HCT116 (cell line): Measurements from ENCODE around the gene GRAMD4. TPM values are rescaled to one million over a fixed set of nuclear protein-coding genes. Genes with fewer than 3 reads are reported as not detected.

Experiments used
- ATAC-seq: fragments of 200-7000 bp; cut with Tn5 transposase; 2 replicates; pipeline ENCODE4 v1.9.1; 2020; ENCODE audit warnings: mild to moderate bottlenecking, moderate library complexity
- BruUV-seq: library from RNA; stranded (reverse); fragments of 400-500 nt; replicated peaks from 2 replicates; lab custom pipeline; 2021; lab: Mats Ljungman, UMichigan
- CTCF ChIA-PET: fragments of 300-600 bp; sonication (Branson Sonifier 250); formaldehyde crosslinking; loops from one replicate; lab custom pipeline; 2021; ENCODE audit warnings: antibody characterized with exemption; lab: Charles Lee
- POLR2A ChIA-PET: fragments of 300-600, 350-600 bp; sonication (Branson Sonifier 250); formaldehyde crosslinking; loops from one replicate; lab custom pipeline; 2021; ENCODE audit warnings: antibody characterized with exemption; lab: Charles Lee
- RAD21 ChIA-PET, 2 experiments: fragments of 300-600 bp; sonication (Branson Sonifier 250); formaldehyde crosslinking; loops; one replicate each; lab custom pipeline; 2023; ENCODE audit warnings: low total read pairs in 2 of 2; ENCODE audit not compliant: uncharacterized antibody in 2 of 2, unreplicated experiment in 2 of 2, low non-redundant PET in 1 of 2; lab: Charles Lee
- DNase-seq: peaks from one replicate; pipeline ENCODE4 v3.0.0-alpha.2; 2010; ENCODE audit warnings: low read depth, low spot score
- H2AFZ ChIP-seq: fragments of 200-600 bp; shearing (Covaris generic), sonication (generic); 2 replicates; pipeline ENCODE4 v1.6.1; 2017; ENCODE audit warnings: low read depth, mixed run types, mixed read lengths, antibody characterized with exemption, low read length; ENCODE audit not compliant: poor library complexity, severe bottlenecking
- H3K27ac ChIP-seq: 2 replicates; pipeline ENCODE4 v1.5.1; 2012; ENCODE audit warnings: low read depth, low read length
- H3K27me3 ChIP-seq: fragments of 200-600 bp; sonication (generic); 2 replicates; pipeline ENCODE4 v1.6.1; 2016; ENCODE audit warnings: mixed run types, low read length, mixed read lengths; ENCODE audit not compliant: insufficient read depth
- H3K36me3 ChIP-seq, 2 experiments: fragments of 200-500 bp in 1 of 2; fragments of 200-600 bp in 1 of 2; sonication (Bioruptor generic) in 1 of 2; sonication (generic) in 1 of 2; 2 replicates each; pipeline versions ENCODE4 v1.5.1 to v1.6.1; 2014 to 2016; ENCODE audit warnings: low read length in 2 of 2, inconsistent platforms in 1 of 2, mixed read lengths in 1 of 2, mixed run types in 1 of 2; ENCODE audit not compliant: insufficient read depth in 2 of 2, control insufficient read depth in 1 of 2
- H3K4me1 ChIP-seq, 2 experiments: fragments of 200-600 bp in 1 of 2; sonication (generic) in 1 of 2; 2 replicates each; pipeline versions ENCODE4 v1.5.1 to v1.6.1; 2012 to 2017; ENCODE audit warnings: low read length in 2 of 2, inconsistent platforms in 1 of 2, mild to moderate bottlenecking in 1 of 2, mixed read lengths in 1 of 2, mixed run types in 1 of 2, moderate library complexity in 1 of 2; ENCODE audit not compliant: insufficient read depth in 2 of 2, control insufficient read depth in 1 of 2
- H3K4me2 ChIP-seq: fragments of 200-600 bp; sonication (generic); 2 replicates; pipeline ENCODE4 v1.6.1; 2017; ENCODE audit warnings: mixed run types, low read length, mixed read lengths
- H3K4me3 ChIP-seq, 2 experiments: fragments of 200-600 bp in 1 of 2; sonication (generic) in 1 of 2; replicated peaks in 1 of 2; 2 replicates each; pipeline ENCODE4 v1.5.1; 2011 to 2016; ENCODE audit warnings: low read length in 2 of 2, control low read depth in 1 of 2, low read depth in 1 of 2, mild to moderate bottlenecking in 1 of 2, mixed read lengths in 1 of 2, mixed run types in 1 of 2
- H3K79me2 ChIP-seq: fragments of 200-600 bp; sonication (generic); 2 replicates; pipeline ENCODE4 v1.6.1; 2017; ENCODE audit warnings: mild to moderate bottlenecking, mixed run types, low read length, moderate library complexity, mixed read lengths; ENCODE audit not compliant: insufficient read depth
- H3K9ac ChIP-seq: fragments of 200-600 bp; sonication (generic); 2 replicates; pipeline ENCODE4 v1.6.1; 2016; ENCODE audit warnings: low read length, mixed read lengths
- H3K9me2 ChIP-seq: fragments of 200-600 bp; sonication (generic), shearing (Covaris generic); 2 replicates; pipeline ENCODE4 v1.6.1; 2017; ENCODE audit warnings: mixed run types, mild to moderate bottlenecking, moderate library complexity; ENCODE audit not compliant: insufficient read depth
- H3K9me3 ChIP-seq, 2 experiments: fragments of 200-500 bp in 1 of 2; fragments of 200-600 bp in 1 of 2; sonication (Bioruptor generic) in 1 of 2; sonication (generic) in 1 of 2; 2 replicates each; pipeline ENCODE4 v1.6.1; 2014 to 2017; ENCODE audit warnings: low read length in 2 of 2, mixed read lengths in 2 of 2, inconsistent platforms in 1 of 2, low read depth in 1 of 2, mild to moderate bottlenecking in 1 of 2, mixed run types in 1 of 2, moderate library complexity in 1 of 2; ENCODE audit not compliant: control insufficient read depth in 1 of 2, insufficient read depth in 1 of 2
- H4K20me1 ChIP-seq: fragments of 200-600 bp; sonication (generic), shearing (Covaris generic); 2 replicates; pipeline ENCODE4 v1.6.1; 2017; ENCODE audit warnings: mixed run types, mild to moderate bottlenecking, moderate library complexity; ENCODE audit not compliant: insufficient read depth
- CBX3 ChIP-seq: IDR thresholded peaks from 2 replicates; pipeline ENCODE4 v1.6.1; 2012; ENCODE audit warnings: low read depth
- EGR1 ChIP-seq: IDR thresholded peaks from 2 replicates; pipeline ENCODE4 v1.6.1; 2012; ENCODE audit warnings: low read depth
- ELF1 ChIP-seq: IDR thresholded peaks from 2 replicates; pipeline ENCODE4 v1.6.1; 2012; ENCODE audit warnings: low read depth, borderline replicate concordance
- EZH2phosphoT487 ChIP-seq: fragments of 200-600 bp; IDR thresholded peaks from 2 replicates; pipeline ENCODE4 v1.6.1; 2018; ENCODE audit warnings: antibody characterized with exemption, borderline replicate concordance
- FOSL1 ChIP-seq: IDR thresholded peaks from 2 replicates; pipeline ENCODE4 v1.6.1; 2012; ENCODE audit warnings: low read depth
- JUND ChIP-seq: IDR thresholded peaks from 2 replicates; pipeline ENCODE4 v1.6.1; 2012
- RAD21 ChIP-seq: IDR thresholded peaks from 2 replicates; pipeline ENCODE4 v1.6.1; 2012; ENCODE audit warnings: low read depth, mild to moderate bottlenecking
- SIN3A ChIP-seq: IDR thresholded peaks from 2 replicates; pipeline ENCODE4 v1.6.1; 2012; ENCODE audit warnings: low read depth
- SRF ChIP-seq: IDR thresholded peaks from 2 replicates; pipeline ENCODE4 v1.6.1; 2012; ENCODE audit warnings: low read depth
- TCF7L2 ChIP-seq: IDR thresholded peaks from 2 replicates; pipeline ENCODE4 v1.7.0; 2011; ENCODE audit warnings: borderline replicate concordance, inconsistent platforms; ENCODE audit not compliant: insufficient read depth, insufficient read length; ENCODE audit errors: extremely low read depth
- YY1 ChIP-seq: IDR thresholded peaks from 2 replicates; pipeline ENCODE4 v1.6.1; 2011; ENCODE audit warnings: low read length, low read depth, moderate library complexity, mild to moderate bottlenecking; ENCODE audit not compliant: insufficient replicate concordance; ENCODE audit errors: extremely low read depth
- ZFX ChIP-seq: fragments of 450-650 bp; IDR thresholded peaks from 2 replicates; pipeline ENCODE4 v1.6.1; 2017
- ZNF274 ChIP-seq: fragments of 200-500 bp; sonication (Bioruptor generic); IDR thresholded peaks from 2 replicates; pipeline ENCODE4 v1.6.1; 2014; ENCODE audit warnings: mild to moderate bottlenecking, low read depth, low read length, inconsistent platforms
- intact Hi-C: fragments of 100-400 bp; cut with micrococcal nuclease; formaldehyde crosslinking; loops from 2 replicates; pipeline ENCODE4 v1.10.0; 2022
- total RNA-seq: library from RNA; stranded (reverse); gene quantifications from one replicate; pipeline ENCODE4 v1.2.1, GENCODE V29; 2021; ENCODE audit not compliant: unreplicated experiment
- TF ChIP-seq, protein P1 (sequence below): IDR thresholded peaks from 2 replicates; pipeline ENCODE4 v1.6.1; 2012

Gene GRAMD4
- total RNA-seq, 1 experiment from 2014 or later = 25.8 TPM

DNA sequence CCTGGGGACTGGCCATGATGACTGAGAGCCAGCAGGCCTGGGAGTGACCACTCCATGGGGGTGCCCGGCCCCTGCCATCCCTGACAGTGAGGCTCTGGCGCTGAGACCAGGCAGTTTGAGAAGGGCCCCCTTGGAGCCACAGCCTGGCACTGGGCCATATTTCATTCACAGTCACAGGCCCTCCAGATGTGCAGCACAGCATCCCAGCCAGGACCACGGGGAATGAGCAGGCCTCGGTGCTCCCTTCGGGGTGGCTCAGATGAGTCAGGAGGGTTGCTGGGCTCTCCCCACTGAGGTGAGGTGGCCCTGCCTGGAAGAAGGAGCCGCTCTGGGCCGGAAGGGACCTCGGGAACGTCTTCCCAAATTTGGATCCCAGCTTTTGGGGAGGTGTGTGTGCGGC is 53.0 kb downstream of the GRAMD4 start:
- no peaks in the 10 kb centered on the region for H3K36me3 ChIP-seq
- H3K4me1 ChIP-seq = no peaks in the 10 kb centered on the region
- no peaks in the 10 kb centered on the region for H3K9me2 ChIP-seq
- ATAC-seq (no peak), DNase-seq (no peak)
- no peak overlapping the region for H3K4me3 ChIP-seq
- ChIA-PET POLR2A (no interaction called here), RAD21 (no interaction called here), CTCF (no interaction called here)
- no peaks in the 10 kb centered on the region for H3K27me3 ChIP-seq
- H3K79me2 ChIP-seq = no peaks in the 10 kb centered on the region
- H2AFZ ChIP-seq = no peak overlapping the region
- intact Hi-C loops = no loop called here
- no peak overlapping the region for H3K9ac ChIP-seq
- no TSS peak for BruUV-seq
- H3K27ac ChIP-seq = no peak overlapping the region
- no peaks in the 10 kb centered on the region for H4K20me1 ChIP-seq
- TF ChIP-seq JUND = no peak
- TF ChIP-seq, protein P1, sequence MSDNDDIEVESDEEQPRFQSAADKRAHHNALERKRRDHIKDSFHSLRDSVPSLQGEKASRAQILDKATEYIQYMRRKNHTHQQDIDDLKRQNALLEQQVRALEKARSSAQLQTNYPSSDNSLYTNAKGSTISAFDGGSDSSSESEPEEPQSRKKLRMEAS = no peak
- TF ChIP-seq SIN3A = no peak
- TF ChIP-seq EZH2phosphoT487 = no peak
- no peak for TF ChIP-seq EGR1
- no peaks in the 10 kb centered on the region for H3K9me3 ChIP-seq
- H3K4me2 ChIP-seq = no peak overlapping the region

DNA sequence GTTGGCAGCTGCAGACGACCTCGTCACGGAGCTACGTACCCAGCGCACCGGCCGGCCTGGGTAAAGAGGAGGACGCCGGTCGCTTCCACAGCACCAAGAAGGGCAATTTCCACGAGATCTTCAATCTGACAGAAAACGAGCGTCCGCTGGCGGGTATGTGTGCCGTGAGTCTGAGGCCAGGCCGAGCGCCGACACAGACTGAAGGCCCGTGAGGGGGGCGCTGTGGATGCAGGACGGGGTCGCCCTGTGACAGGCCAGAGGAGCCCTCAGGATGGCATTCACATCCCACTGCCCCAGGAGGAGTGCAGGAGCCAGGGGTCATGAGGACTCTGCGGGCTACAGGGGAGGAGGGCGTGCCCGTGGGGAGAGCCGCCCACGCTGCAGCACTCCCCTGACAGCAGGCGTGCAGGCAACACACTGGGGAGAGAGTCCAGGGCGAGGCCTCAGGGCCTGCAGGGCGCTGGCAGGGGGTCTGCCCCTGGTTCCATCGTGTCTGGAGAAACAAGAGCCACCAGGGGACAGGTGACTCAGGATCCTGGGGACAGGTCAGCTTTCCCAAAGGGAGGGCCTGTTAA is 53.6 kb downstream of the GRAMD4 start:
- Histone ChIP-seq H3K4me3 (no peak overlapping the region), H3K36me3 (no peaks in the 10 kb centered on the region), H3K4me1 (no peaks in the 10 kb centered on the region), H3K27ac (no peak overlapping the region), H3K9ac (no peak overlapping the region), H3K27me3 (no peaks in the 10 kb centered on the region), H3K79me2 (no peaks in the 10 kb centered on the region), H3K9me2 (no peaks in the 10 kb centered on the region), H3K4me2 (no peak overlapping the region), H2AFZ (no peak overlapping the region), H3K9me3 (no peaks in the 10 kb centered on the region), H4K20me1 (no peaks in the 10 kb centered on the region)
- DNase-seq (no peak), ATAC-seq (no peak)
- intact Hi-C loops = no loop called here
- no TSS peak for BruUV-seq
- ChIA-PET POLR2A (no interaction called here), CTCF (no interaction called here), RAD21 (no interaction called here)
- TF ChIP-seq SRF = no peak
- no peak for TF ChIP-seq CBX3
- TF ChIP-seq ZNF274 = no peak
- no peak for TF ChIP-seq TCF7L2
- TF ChIP-seq FOSL1 = no peak
- no peak for TF ChIP-seq YY1
- TF ChIP-seq RAD21 = no peak
- no peak for TF ChIP-seq ZFX
- TF ChIP-seq ELF1 = no peak
